SU-DHL-6 (cell line): ENCODE data around the gene RBM6.

Source experiments
- EZH2phosphoT487 ChIP-seq: fragments of 200-600 bp; sonication (generic), shearing (Covaris generic); conservative IDR thresholded peaks from 2 replicates; pipeline ENCODE4 v1.6.1; 2018; ENCODE audit warnings: mild to moderate bottlenecking, antibody characterized with exemption, low read length, moderate library complexity, mixed read lengths
- TF ChIP-seq, protein P1 (sequence below): fragments of 200-600 bp; sonication (generic); IDR thresholded peaks from one replicate; pipeline ENCODE4 v1.5.1; 2017; ENCODE audit warnings: antibody characterized with exemption, mild to moderate bottlenecking, low read length, moderate library complexity; ENCODE audit not compliant: insufficient read depth, poor library complexity, severe bottlenecking

GRCh38 chr3:50121072-50122032 lies 181.4 kb downstream of the RBM6 start:
- TF ChIP-seq, protein P1, sequence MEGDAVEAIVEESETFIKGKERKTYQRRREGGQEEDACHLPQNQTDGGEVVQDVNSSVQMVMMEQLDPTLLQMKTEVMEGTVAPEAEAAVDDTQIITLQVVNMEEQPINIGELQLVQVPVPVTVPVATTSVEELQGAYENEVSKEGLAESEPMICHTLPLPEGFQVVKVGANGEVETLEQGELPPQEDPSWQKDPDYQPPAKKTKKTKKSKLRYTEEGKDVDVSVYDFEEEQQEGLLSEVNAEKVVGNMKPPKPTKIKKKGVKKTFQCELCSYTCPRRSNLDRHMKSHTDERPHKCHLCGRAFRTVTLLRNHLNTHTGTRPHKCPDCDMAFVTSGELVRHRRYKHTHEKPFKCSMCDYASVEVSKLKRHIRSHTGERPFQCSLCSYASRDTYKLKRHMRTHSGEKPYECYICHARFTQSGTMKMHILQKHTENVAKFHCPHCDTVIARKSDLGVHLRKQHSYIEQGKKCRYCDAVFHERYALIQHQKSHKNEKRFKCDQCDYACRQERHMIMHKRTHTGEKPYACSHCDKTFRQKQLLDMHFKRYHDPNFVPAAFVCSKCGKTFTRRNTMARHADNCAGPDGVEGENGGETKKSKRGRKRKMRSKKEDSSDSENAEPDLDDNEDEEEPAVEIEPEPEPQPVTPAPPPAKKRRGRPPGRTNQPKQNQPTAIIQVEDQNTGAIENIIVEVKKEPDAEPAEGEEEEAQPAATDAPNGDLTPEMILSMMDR = peak; percentile 84
- TF ChIP-seq EZH2phosphoT487 = no peak
